T-cell (primary cell): ENCODE results near the gene CRKL. TPM values are rescaled to one million over a fixed set of nuclear protein-coding genes. Genes with fewer than 3 reads are reported as not detected.
"Not testable (repeated sequence)": the region's sequence is repeated elsewhere in the genome, so short reads cannot be mapped to it uniquely, and the experiment has no call there.

Experiments
- ATAC-seq, 4 experiments: fragments of 200-7000 bp in 3 of 4; fragments of 150-1000 bp in 1 of 4; cut with Tn5 transposase; replicated peaks in 1 of 4; 1 replicate in 3 of 4; 2 replicates in 1 of 4; pipeline ENCODE4 v1.10.0; 2021; ENCODE audit warnings: moderate library complexity in 3 of 4, mild to moderate bottlenecking in 2 of 4, moderate number of reproducible peaks in 1 of 4
- CTCF ChIA-PET, 2 donors: fragments of 300-600 bp; sonication (Branson Sonifier 250); formaldehyde crosslinking; loops; one replicate each; lab custom pipeline; 2022; ENCODE audit warnings: antibody characterized with exemption in 2 of 2; lab: Charles Lee
- POLR2A ChIA-PET, 2 donors: fragments of 300-600 bp; sonication (Branson Sonifier 250); formaldehyde crosslinking; loops; one replicate each; lab custom pipeline; 2022; ENCODE audit warnings: antibody characterized with exemption in 2 of 2; lab: Charles Lee
- DNase-seq, 35 experiments: peaks; one replicate each; pipeline versions ENCODE4 v3.0.0 to v3.0.0-alpha.2; 2013 to 2023
- H3K27ac ChIP-seq: one replicate; pipeline ENCODE4 v1.5.1; 2013; ENCODE audit warnings: low read length
- H3K27me3 ChIP-seq, 2 experiments: replicated peaks in 1 of 2; 1 replicate in 1 of 2; 2 replicates in 1 of 2; pipeline versions ENCODE4 v1.6.1 to v1.7.0; 2013; ENCODE audit warnings: low read length in 1 of 2, mixed read lengths in 1 of 2; ENCODE audit not compliant: control insufficient read depth in 2 of 2, insufficient read depth in 2 of 2; ENCODE audit errors: extremely low read depth in 1 of 2
- H3K36me3 ChIP-seq, 2 donors: 1 replicate in 1 of 2; 2 replicates in 1 of 2; pipeline versions ENCODE4 v1.6.1 to v1.7.0; 2013; ENCODE audit warnings: low read length in 1 of 2; ENCODE audit not compliant: control insufficient read depth in 2 of 2, insufficient read depth in 1 of 2; ENCODE audit errors: extremely low read depth in 1 of 2
- H3K4me1 ChIP-seq, 2 experiments: 1 replicate in 1 of 2; 2 replicates in 1 of 2; pipeline versions ENCODE4 v1.6.1 to v1.7.0; 2013; ENCODE audit warnings: low read length in 2 of 2, mixed read lengths in 1 of 2; ENCODE audit not compliant: insufficient read depth in 2 of 2, control insufficient read depth in 1 of 2; ENCODE audit errors: extremely low read depth in 1 of 2
- H3K4me3 ChIP-seq, 2 donors: 1 replicate in 1 of 2; 2 replicates in 1 of 2; pipeline versions ENCODE4 v1.5.1 to v1.7.0; 2013; ENCODE audit warnings: mild to moderate bottlenecking in 2 of 2, low read length in 1 of 2, moderate library complexity in 1 of 2; ENCODE audit not compliant: control insufficient read depth in 1 of 2; ENCODE audit errors: extremely low read depth in 1 of 2
- H3K9me3 ChIP-seq: 2 replicates; pipeline ENCODE4 v1.7.0; 2013
- H3K27ac Mint-ChIP-seq, 2 donors: one replicate each; pipeline ENCODE4 v1.8.0; 2020 to 2021; ENCODE audit warnings: mild to moderate bottlenecking in 2 of 2, mixed read lengths in 2 of 2
- H3K27me3 Mint-ChIP-seq, 2 donors: one replicate each; pipeline ENCODE4 v1.8.0; 2021 to 2022; ENCODE audit warnings: mixed read lengths in 2 of 2
- H3K36me3 Mint-ChIP-seq: one replicate; pipeline ENCODE4 v1.8.0; 2021; ENCODE audit warnings: mixed read lengths
- H3K4me1 Mint-ChIP-seq, 3 donors: one replicate each; pipeline ENCODE4 v1.8.0; 2020 to 2022; ENCODE audit warnings: mixed read lengths in 3 of 3, mild to moderate bottlenecking in 1 of 3
- H3K4me3 Mint-ChIP-seq, 3 donors: one replicate each; pipeline ENCODE4 v1.8.0; 2020 to 2022; ENCODE audit warnings: mild to moderate bottlenecking in 3 of 3, mixed read lengths in 3 of 3, moderate library complexity in 3 of 3
- H3K9me3 Mint-ChIP-seq, 3 donors: one replicate each; pipeline ENCODE4 v1.8.0; 2020 to 2022; ENCODE audit warnings: mixed read lengths in 3 of 3
- WGBS: methylation state at CpG from one replicate; pipeline ENCODE4 v1.1.5; 2013; ENCODE audit warnings: missing lambda C conversion rate; ENCODE audit not compliant: insufficient coverage; 5-methylcytosine and 5-hydroxymethylcytosine counted together
- total RNA-seq, 35 experiments: library from RNA in 6 of 35; stranded (reverse) in 6 of 35; fragments of 120-200 nt in 1 of 35; gene quantifications; one replicate each; pipeline versions ENCODE4 v1.2.1 to v1.2.4 and lab custom pipeline; 2013 to 2026

Gene CRKL
- total RNA-seq, 5 donors from 2014 or later (not counting 1 experiment from before 2014, with no cell fraction given) = 41.7 to 87.7 (median 85.4) TPM

- Histone ChIP-seq H3K9me3 (no peaks in the 10 kb centered on the region), H3K4me3 (no peak overlapping the region), H3K36me3 (no peaks in the 10 kb centered on the region), H3K4me1 (no peaks in the 10 kb centered on the region), H3K27ac (no peak overlapping the region), H3K27me3 (peaks cover 0 to 3% of the 10 kb centered on the region in 2 experiments)
- Mint-ChIP-seq H3K27ac (no peak overlapping the region), H3K9me3 (no peaks in the 10 kb centered on the region), H3K27me3 (peaks cover 0 to 4% of the 10 kb centered on the region in 2 donors), H3K4me1 (no peaks in the 10 kb centered on the region), H3K4me3 (no peak overlapping the region), H3K36me3 (no peaks in the 10 kb centered on the region)
- ChIA-PET CTCF (no interaction called here), POLR2A (no interaction called here)
- DNase-seq (no peak), ATAC-seq (no peak)
- 100% methylated on average over 2 of the region's 7 CpGs for WGBS
Observed at GRCh38 chr22:20899827-20900423, 17.3 kb upstream of the CRKL start.

- H3K36me3 Mint-ChIP-seq, H3K4me1 ChIP-seq, H3K27me3 Mint-ChIP-seq, H3K4me3 Mint-ChIP-seq, POLR2A ChIA-PET, H3K27me3 ChIP-seq, H3K27ac ChIP-seq, DNase-seq, ATAC-seq, H3K4me3 ChIP-seq, H3K9me3 ChIP-seq, H3K4me1 Mint-ChIP-seq, H3K36me3 ChIP-seq, H3K9me3 Mint-ChIP-seq, H3K27ac Mint-ChIP-seq: not testable (repeated sequence)
- WGBS = 90% methylated on average over 2 of the region's 18 CpGs
- CTCF ChIA-PET = interaction anchor here in 1 of 2 donors (0.7 kb wide), 1 partner anchor 1668 kb away, joined by 5 read pairs; no protein-coding TSS in a partner anchor
Observed at GRCh38 chr22:20901093-20902033, 15.8 kb upstream of the CRKL start.

- no peak overlapping the region for H3K27ac Mint-ChIP-seq
- H3K9me3 Mint-ChIP-seq = no peaks in the 10 kb centered on the region
- no peaks in the 10 kb centered on the region for H3K9me3 ChIP-seq
- ChIA-PET CTCF (no interaction called here), POLR2A (no interaction called here)
- no peaks in the 10 kb centered on the region for H3K4me1 ChIP-seq
- H3K4me1 Mint-ChIP-seq = no peaks in the 10 kb centered on the region
- no peak overlapping the region for H3K4me3 ChIP-seq
- ATAC-seq (no peak), DNase-seq (no peak)
- no CpG with 5 or more reads among the region's 2 CpGs for WGBS
- H3K4me3 Mint-ChIP-seq = no peak overlapping the region
- H3K27me3 Mint-ChIP-seq = no peaks in the 10 kb centered on the region
- H3K36me3 ChIP-seq = no peaks in the 10 kb centered on the region
- H3K27me3 ChIP-seq = peaks cover 0 to 3% of the 10 kb centered on the region in 2 experiments
- H3K36me3 Mint-ChIP-seq = no peaks in the 10 kb centered on the region
- no peak overlapping the region for H3K27ac ChIP-seq
Observed at GRCh38 chr22:20903093-20903492, 14.1 kb upstream of the CRKL start.

- no peaks in the 10 kb centered on the region for H3K9me3 Mint-ChIP-seq
- no peaks in the 10 kb centered on the region for H3K4me1 Mint-ChIP-seq
- H3K36me3 Mint-ChIP-seq = no peaks in the 10 kb centered on the region
- H3K4me1 ChIP-seq = no peaks in the 10 kb centered on the region
- no peak overlapping the region for H3K4me3 ChIP-seq
- no peaks in the 10 kb centered on the region for H3K27me3 Mint-ChIP-seq
- ChIA-PET CTCF (interaction anchor here in 1 of 2 donors (0.7 kb wide), 1 partner anchor 34 kb away, joined by 4 read pairs; no protein-coding TSS in a partner anchor), POLR2A (interaction anchor here in 1 of 2 donors (0.6 kb wide), 1 partner anchor 13 kb away, joined by 3 read pairs; no protein-coding TSS in a partner anchor)
- no peak overlapping the region for H3K27ac ChIP-seq
- H3K4me3 Mint-ChIP-seq = no peak overlapping the region
- DNase-seq (no peak), ATAC-seq (no peak)
- H3K27me3 ChIP-seq = peaks cover 0 to 3% of the 10 kb centered on the region in 2 experiments
- no peaks in the 10 kb centered on the region for H3K9me3 ChIP-seq
- no peaks in the 10 kb centered on the region for H3K36me3 ChIP-seq
- 100% methylated on average over 5 of the region's 7 CpGs for WGBS
- no peak overlapping the region for H3K27ac Mint-ChIP-seq
Observed at GRCh38 chr22:20904008-20904979, 12.9 kb upstream of the CRKL start.

GRCh38 chr22:20904980-20905355 lies 12.2 kb upstream of the CRKL start:
- H3K4me1 Mint-ChIP-seq = no peaks in the 10 kb centered on the region
- Histone ChIP-seq H3K27ac (no peak overlapping the region), H3K9me3 (no peaks in the 10 kb centered on the region), H3K36me3 (no peaks in the 10 kb centered on the region), H3K4me3 (no peak overlapping the region), H3K4me1 (no peaks in the 10 kb centered on the region), H3K27me3 (peaks cover 0 to 3% of the 10 kb centered on the region in 2 experiments)
- DNase-seq (no peak), ATAC-seq (no peak)
- H3K36me3 Mint-ChIP-seq = no peaks in the 10 kb centered on the region
- POLR2A ChIA-PET = interaction anchor here in 1 of 2 donors (0.6 kb wide), 1 partner anchor 13 kb away, joined by 3 read pairs; no protein-coding TSS in a partner anchor
- no peaks in the 10 kb centered on the region for H3K27me3 Mint-ChIP-seq
- no peak overlapping the region for H3K27ac Mint-ChIP-seq
- H3K4me3 Mint-ChIP-seq = no peak overlapping the region
- CTCF ChIA-PET = no interaction called here
- H3K9me3 Mint-ChIP-seq = no peaks in the 10 kb centered on the region
- WGBS = no CpG with 5 or more reads among the region's 3 CpGs
